GM12878 (cell line): ENCODE data around the gene RNF130.

ENCODE experiments used
- CBX5 ChIP-seq: sonication (generic); IDR thresholded peaks from 2 replicates; pipeline ENCODE4 v1.6.1; 2016; ENCODE audit warnings: low read depth, moderate library complexity, mild to moderate bottlenecking, inconsistent platforms
- CHD2 ChIP-seq: IDR thresholded peaks from 2 replicates; pipeline ENCODE4 v1.6.1; 2011; ENCODE audit warnings: low read depth, low read length, improper control_type of control experiment, borderline replicate concordance
- POLR2AphosphoS2 ChIP-seq: IDR thresholded peaks from 2 replicates; pipeline ENCODE4 v1.6.1; 2011; ENCODE audit warnings: low read depth, mild to moderate bottlenecking, low read length, improper control_type of control experiment, moderate library complexity
- STAT3 ChIP-seq: IDR thresholded peaks from 2 replicates; pipeline ENCODE4 v1.6.1; 2011; ENCODE audit warnings: low read depth, low read length, improper control_type of control experiment
- YBX1 ChIP-seq: fragments of 450-650 bp; IDR thresholded peaks from 2 replicates; pipeline ENCODE4 v1.6.1; 2016; ENCODE audit warnings: antibody characterized with exemption
- TF ChIP-seq, protein P1 (sequence below): IDR thresholded peaks from 2 replicates; pipeline ENCODE4 v1.6.1; 2012; ENCODE audit warnings: mild to moderate bottlenecking, low read depth, low read length
- TF ChIP-seq, protein P2 (sequence below), 3 experiments: IDR thresholded peaks in 2 of 3; conservative IDR thresholded peaks in 1 of 3; 2 replicates each; pipeline ENCODE4 v1.5.1; 2011; ENCODE audit warnings: low read depth in 3 of 3, low read length in 3 of 3, mild to moderate bottlenecking in 3 of 3, control low read depth in 2 of 3, moderate library complexity in 2 of 3, inconsistent platforms in 1 of 3, mixed read lengths in 1 of 3; ENCODE audit not compliant: control insufficient read depth in 2 of 3, insufficient read depth in 1 of 3; ENCODE audit errors: extremely low read depth in 1 of 3

- TF ChIP-seq, protein P1, sequence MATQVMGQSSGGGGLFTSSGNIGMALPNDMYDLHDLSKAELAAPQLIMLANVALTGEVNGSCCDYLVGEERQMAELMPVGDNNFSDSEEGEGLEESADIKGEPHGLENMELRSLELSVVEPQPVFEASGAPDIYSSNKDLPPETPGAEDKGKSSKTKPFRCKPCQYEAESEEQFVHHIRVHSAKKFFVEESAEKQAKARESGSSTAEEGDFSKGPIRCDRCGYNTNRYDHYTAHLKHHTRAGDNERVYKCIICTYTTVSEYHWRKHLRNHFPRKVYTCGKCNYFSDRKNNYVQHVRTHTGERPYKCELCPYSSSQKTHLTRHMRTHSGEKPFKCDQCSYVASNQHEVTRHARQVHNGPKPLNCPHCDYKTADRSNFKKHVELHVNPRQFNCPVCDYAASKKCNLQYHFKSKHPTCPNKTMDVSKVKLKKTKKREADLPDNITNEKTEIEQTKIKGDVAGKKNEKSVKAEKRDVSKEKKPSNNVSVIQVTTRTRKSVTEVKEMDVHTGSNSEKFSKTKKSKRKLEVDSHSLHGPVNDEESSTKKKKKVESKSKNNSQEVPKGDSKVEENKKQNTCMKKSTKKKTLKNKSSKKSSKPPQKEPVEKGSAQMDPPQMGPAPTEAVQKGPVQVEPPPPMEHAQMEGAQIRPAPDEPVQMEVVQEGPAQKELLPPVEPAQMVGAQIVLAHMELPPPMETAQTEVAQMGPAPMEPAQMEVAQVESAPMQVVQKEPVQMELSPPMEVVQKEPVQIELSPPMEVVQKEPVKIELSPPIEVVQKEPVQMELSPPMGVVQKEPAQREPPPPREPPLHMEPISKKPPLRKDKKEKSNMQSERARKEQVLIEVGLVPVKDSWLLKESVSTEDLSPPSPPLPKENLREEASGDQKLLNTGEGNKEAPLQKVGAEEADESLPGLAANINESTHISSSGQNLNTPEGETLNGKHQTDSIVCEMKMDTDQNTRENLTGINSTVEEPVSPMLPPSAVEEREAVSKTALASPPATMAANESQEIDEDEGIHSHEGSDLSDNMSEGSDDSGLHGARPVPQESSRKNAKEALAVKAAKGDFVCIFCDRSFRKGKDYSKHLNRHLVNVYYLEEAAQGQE, result no peak
- TF ChIP-seq YBX1 (no peak), STAT3 (no peak), CHD2 (no peak), POLR2AphosphoS2 (no peak), CBX5 (no peak)
- TF ChIP-seq, protein P2, sequence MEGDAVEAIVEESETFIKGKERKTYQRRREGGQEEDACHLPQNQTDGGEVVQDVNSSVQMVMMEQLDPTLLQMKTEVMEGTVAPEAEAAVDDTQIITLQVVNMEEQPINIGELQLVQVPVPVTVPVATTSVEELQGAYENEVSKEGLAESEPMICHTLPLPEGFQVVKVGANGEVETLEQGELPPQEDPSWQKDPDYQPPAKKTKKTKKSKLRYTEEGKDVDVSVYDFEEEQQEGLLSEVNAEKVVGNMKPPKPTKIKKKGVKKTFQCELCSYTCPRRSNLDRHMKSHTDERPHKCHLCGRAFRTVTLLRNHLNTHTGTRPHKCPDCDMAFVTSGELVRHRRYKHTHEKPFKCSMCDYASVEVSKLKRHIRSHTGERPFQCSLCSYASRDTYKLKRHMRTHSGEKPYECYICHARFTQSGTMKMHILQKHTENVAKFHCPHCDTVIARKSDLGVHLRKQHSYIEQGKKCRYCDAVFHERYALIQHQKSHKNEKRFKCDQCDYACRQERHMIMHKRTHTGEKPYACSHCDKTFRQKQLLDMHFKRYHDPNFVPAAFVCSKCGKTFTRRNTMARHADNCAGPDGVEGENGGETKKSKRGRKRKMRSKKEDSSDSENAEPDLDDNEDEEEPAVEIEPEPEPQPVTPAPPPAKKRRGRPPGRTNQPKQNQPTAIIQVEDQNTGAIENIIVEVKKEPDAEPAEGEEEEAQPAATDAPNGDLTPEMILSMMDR (IDR thresholded peaks at IDR 0.05 in 2 of 3, conservative IDR thresholded peaks at IDR 0.05 in 1 of 3; ENCODE audit: control insufficient read depth in 2 of 3, extremely low read depth in 1 of 3, insufficient read depth in 1 of 3, low read depth in 3 of 3, low read length in 3 of 3), result no peak
Measured at GRCh38 chr5:180074462-180074861, 2.9 kb upstream of the RNF130 start.
